ENCODE measurements around the gene COG5. TPM values are rescaled to one million over a fixed set of nuclear protein-coding genes. Genes with fewer than 3 reads are reported as not detected.

Gene COG5
- total and polyA plus RNA-seq, 2 experiments from 2014 or later, result 15.4 to 36.5 TPM

DNA sequence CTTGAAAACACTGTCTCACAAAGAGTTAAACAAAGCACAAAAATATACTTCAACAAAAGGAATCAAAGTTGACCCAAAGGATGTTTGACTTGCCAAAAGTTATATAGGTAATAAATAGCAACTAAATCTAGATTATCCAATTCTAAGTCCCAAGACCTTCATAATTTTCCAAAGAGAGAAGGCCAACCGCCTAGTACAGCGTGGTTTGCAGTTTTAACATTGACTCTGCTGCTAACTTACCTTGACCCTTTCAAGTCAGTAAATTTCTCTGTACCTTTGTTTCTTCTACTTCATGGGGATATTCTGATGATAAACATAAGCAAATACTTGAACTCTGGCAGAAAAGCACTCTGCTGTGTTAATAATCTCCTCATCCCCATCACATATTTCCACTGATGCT lies 95.7 kb downstream of the COG5 start:
- H3K4me1 ChIP-seq (ENCODE audit: insufficient read depth), result peaks cover 11% of the 10 kb centered on the region; the same call in 1 of the 2 replicates
- Mint-ChIP-seq H3K4me3 (no peak overlapping the region), H3K27me3 (ENCODE audit: insufficient read depth, low read depth, poor library complexity) (peaks cover 2% of the 10 kb centered on the region), H3K36me3 (ENCODE audit: low read depth) (no peaks in the 10 kb centered on the region), H3K9me3 (no peaks in the 10 kb centered on the region), H3K27ac (peak overlapping the region; percentile 25), H3K4me1 (peaks cover 32% of the 10 kb centered on the region)
- H3K79me2 ChIP-seq (replicated peaks; ENCODE audit: insufficient read depth), result no peaks in the 10 kb centered on the region
- no peaks in the 10 kb centered on the region for H3F3A ChIP-seq (replicated peaks; ENCODE audit: low read depth)
- no peak overlapping the region for H2AFZ ChIP-seq
- H4K20me1 ChIP-seq (replicated peaks; ENCODE audit: insufficient read depth), result no peaks in the 10 kb centered on the region
- H3K4me3 ChIP-seq, result no peak overlapping the region
- H3K27ac ChIP-seq (ENCODE audit: low read depth), result no peak overlapping the region
- H3K4me2 ChIP-seq, result no peak overlapping the region
- TF ChIP-seq ZNF462 (CRISPR knock-in tag; IDR thresholded peaks at IDR 0.05) (no peak), EZH2phosphoT487 (IDR thresholded peaks at IDR 0.05; ENCODE audit: unreplicated experiment) (no peak), ZNF114 (CRISPR knock-in tag; IDR thresholded peaks at IDR 0.05) (no peak)
- no peaks in the 10 kb centered on the region for H3K36me3 ChIP-seq (ENCODE audit: insufficient read depth)
- no peak for DNase-seq (ENCODE audit: low spot score)
- H3K9me2 ChIP-seq (ENCODE audit: insufficient read depth), result no peaks in the 10 kb centered on the region
- ATAC-seq, result no peak
- no peaks in the 10 kb centered on the region for H3K27me3 ChIP-seq (ENCODE audit: insufficient read depth)

- no peak overlapping the region for H3K27ac ChIP-seq (ENCODE audit: low read depth)
- no peaks in the 10 kb centered on the region for H3K79me2 ChIP-seq (replicated peaks; ENCODE audit: insufficient read depth)
- Mint-ChIP-seq H3K27me3 (ENCODE audit: insufficient read depth, low read depth, poor library complexity) (peaks cover 2% of the 10 kb centered on the region), H3K36me3 (ENCODE audit: low read depth) (no peaks in the 10 kb centered on the region), H3K9me3 (no peaks in the 10 kb centered on the region), H3K4me1 (peaks cover 32% of the 10 kb centered on the region), H3K27ac (no peak overlapping the region), H3K4me3 (no peak overlapping the region)
- no peaks in the 10 kb centered on the region for H3K36me3 ChIP-seq (ENCODE audit: insufficient read depth)
- ATAC-seq, result no peak
- no peak overlapping the region for H2AFZ ChIP-seq
- H3F3A ChIP-seq (replicated peaks; ENCODE audit: low read depth), result no peaks in the 10 kb centered on the region
- H3K4me3 ChIP-seq, result no peak overlapping the region
- TF ChIP-seq CREB1 (CRISPR knock-in tag; IDR thresholded peaks at IDR 0.05; ENCODE audit: low read depth) (no peak), ZNF331 (CRISPR knock-in tag; IDR thresholded peaks at IDR 0.05; ENCODE audit: low read depth) (no peak), STAT1 (IDR thresholded peaks at IDR 0.05; ENCODE audit: unreplicated experiment) (no peak)
- H3K27me3 ChIP-seq (ENCODE audit: insufficient read depth), result no peaks in the 10 kb centered on the region
- H3K4me1 ChIP-seq (ENCODE audit: insufficient read depth), result peaks cover 11% of the 10 kb centered on the region; the same call in 1 of the 2 replicates
- no peak overlapping the region for H3K4me2 ChIP-seq
- no peaks in the 10 kb centered on the region for H4K20me1 ChIP-seq (replicated peaks; ENCODE audit: insufficient read depth)
- no peaks in the 10 kb centered on the region for H3K9me2 ChIP-seq (ENCODE audit: insufficient read depth)
- DNase-seq (ENCODE audit: low spot score), result no peak
These were observed 99.0 kb downstream of the COG5 start for GRCh38 chr7:107464666-107465226.
